ENCODE results near the gene ZDHHC14.
"Not testable (repeated sequence)": the region's sequence is repeated elsewhere in the genome, so short reads cannot be mapped to it uniquely, and the experiment has no call there.

ZDHHC14 gene

DNA sequence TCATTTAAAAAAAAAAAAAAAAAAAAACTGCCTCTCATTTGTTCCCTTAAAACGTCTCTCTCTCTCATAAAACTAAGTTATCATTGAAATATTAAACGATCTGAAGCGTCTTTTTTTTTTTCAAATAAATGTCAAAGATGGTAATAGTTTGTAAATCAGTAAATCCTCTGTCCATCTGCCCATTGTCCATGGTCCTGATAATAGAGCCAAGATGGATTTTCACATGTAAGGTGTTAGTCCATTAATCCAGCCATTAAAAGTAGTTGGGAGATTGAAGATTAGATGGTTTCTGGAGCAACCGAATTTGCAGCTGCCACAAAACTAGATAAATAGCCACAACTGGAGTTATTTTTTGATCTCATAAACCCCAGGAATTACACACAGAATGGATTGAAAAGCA, 296.2 kb downstream of the ZDHHC14 start:
- DNase-seq: no peak

DNA sequence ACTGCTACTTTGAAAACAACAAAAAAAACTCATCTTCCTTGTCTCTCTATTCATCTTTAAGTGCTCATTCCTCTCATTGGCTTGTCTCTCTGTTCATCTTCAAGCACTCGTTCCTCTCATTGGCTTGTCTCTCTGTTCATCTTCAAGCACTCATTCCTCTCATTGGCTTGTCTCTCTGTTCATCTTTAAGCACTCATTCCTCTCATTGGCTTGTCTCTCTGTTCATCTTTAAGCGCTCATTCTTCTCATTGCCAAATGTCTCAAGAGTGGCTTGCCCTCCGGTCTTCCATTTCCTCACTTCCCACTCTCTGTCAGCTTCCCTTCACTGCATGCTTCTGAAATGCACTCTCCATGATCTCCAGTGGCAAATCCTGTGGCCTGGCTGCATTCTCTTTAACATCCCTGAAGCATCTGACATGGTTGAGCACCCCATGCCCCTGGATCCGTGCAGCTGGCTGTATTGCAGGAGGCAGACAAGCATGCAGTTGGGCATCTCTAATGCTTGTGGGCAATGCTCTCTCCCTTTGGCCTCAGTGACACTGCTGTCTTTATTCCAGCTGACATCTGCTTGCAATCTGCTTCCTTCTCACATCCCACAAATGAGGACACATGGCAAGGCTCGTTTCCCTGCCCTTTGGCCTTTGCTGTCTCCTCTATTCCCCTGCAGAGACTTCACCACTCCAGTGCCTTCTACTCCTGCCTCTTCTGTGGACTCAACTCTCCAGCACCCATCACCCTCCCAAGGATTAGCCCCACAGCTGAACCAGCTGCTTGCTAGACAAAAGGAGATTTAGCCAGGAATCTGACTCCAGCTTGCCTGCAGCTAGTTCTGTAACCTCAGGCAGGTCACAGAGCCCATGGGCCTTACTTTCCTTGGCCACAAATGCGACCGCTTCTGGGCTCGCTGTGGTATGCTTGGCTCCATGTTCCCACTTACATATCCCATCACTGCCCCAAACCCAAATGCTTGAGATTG, 298.9 kb downstream of the ZDHHC14 start:
- peak in 1 of 2 experiments; percentile 66 for DNase-seq

DNA sequence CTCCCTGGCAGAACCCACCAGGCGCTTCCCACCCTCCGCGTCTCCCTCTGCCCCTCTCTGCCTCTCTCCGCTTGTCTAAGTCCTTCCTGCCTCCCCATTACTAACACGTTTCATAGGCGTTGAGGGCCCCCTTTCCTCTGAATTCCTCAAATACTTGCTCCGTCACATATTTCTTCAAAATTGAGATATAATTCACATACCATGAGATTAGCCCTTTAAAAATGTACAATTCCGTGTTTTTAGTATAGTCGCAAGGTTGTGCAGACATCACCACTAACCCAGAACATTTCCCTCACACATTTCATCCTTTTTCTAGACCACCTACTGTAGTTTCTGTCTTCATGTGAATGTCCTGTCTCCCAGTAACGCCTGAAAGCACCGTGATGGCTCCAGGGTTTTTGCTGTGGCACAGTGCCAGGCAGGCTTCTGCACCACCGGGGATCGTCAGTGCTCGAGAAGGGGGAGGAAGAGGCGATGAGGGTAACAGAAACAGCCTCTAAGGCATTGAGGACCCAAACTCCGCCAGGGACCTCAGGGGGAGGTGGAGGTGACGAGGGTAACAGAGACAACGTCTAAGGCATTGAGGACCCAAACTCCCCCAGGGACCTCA, 300.2 kb downstream of the ZDHHC14 start:
- no peak for DNase-seq

DNA sequence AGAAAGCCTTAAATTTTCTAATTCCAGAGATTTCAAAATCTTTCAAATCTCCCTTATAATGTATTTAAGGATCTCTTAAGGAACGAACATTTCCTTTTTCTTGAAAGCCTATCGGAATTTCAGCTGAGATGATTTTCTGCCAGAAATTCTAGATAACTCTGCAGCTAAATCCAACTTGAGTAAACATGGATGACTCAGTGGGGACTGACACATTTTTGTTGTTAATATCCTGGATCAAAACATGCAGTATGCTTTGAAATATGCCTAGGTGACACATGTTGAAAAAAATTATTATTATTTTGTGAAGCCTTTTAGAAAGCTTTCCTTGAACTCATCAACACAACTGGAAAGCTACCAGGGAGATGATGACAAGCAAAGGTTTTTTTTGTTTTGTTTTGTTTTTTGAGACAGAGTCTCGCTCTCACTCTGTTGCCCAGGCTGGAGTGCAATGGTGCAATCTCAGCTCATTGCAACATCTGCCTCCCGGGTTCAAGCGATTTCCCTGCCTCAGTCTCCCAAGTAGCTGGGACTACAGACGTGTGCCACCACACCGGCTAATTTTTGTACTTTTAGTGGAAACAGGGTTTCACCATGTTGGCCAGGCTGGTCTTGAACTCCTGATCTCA, 302.0 kb downstream of the ZDHHC14 start:
- DNase-seq: no peak

- peak in 1 of 2 experiments; percentile 43 for DNase-seq
Observed at GRCh38 chr6:157683707-157684106, 302.7 kb downstream of the ZDHHC14 start.

DNA sequence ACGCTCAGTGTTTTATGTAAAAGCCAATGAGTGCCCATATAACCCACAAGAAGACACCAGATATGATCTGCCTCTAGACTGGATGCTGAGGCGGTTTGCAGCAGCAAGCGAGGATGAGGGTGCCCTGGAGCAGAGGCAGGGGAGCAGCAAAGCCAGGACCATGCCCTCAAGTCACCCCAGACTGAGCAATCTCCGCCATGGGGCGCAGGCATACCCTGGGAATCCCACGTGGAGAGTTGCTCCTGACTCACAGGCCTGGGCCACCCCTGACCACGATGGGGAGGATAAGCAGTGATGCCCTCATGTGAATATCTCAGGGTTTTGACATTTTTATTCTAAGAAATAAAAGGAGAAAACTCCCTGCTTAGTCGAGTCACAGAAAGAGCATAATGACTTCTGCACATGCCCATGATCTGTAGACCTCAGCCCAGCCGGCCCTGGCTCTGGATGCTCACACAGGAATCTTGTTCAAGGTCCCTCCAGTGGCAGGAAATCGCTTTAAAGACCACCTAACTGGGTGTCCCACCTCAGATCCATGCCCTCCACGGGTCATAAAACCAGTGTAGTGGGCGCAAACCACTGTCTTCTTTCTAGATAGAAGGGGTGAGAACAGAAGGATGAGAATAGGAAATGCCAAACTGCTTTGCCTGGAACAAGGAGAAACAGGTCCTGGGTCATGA, 303.8 kb downstream of the ZDHHC14 start:
- DNase-seq: no peak

- DNase-seq: peak; percentile 50 to 90
Observed at GRCh38 chr6:157685596-157686280, 304.7 kb downstream of the ZDHHC14 start.

DNA sequence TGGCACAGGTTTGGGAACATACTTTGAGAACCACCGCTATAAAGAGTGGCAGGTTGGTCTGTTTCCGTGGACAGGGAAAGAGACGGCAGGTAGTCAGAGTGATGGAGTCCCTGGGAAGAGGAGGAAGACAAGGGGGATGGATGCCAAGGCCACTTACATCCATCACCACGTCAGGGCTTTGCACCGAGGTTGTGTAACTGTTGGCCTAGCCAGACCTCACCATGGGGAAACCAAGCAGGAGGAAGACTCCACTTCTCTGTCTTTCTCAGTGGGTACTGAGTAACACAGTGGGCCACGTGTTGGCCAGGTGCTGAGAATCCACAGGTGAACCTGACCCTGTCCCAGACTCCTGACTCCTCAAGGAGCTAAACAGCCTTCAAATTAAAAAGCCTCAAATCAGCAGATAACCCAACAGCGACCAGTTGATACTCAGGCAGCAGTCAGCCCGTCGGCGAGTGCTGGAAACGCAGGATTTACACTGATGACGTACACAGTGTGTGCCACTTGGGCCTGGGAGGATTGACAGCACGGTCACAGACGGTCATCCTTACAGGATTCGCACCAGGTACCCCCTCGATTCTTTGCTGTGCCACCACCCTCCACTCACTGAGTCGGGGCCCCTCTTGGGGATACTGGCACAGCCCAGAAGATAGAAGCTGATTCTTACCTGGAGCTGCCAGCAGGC, 307.4 kb downstream of the ZDHHC14 start:
- no peak for DNase-seq

- DNase-seq: peak; percentile 25 to 65
Observed at GRCh38 chr6:157688960-157689599, 308.1 kb downstream of the ZDHHC14 start.

GRCh38 chr6:157689875-157690274, 308.9 kb downstream of the ZDHHC14 start:
- no peak for DNase-seq

- peak; percentile 37 to 79 for DNase-seq
Observed at GRCh38 chr6:157690441-157691210, 309.6 kb downstream of the ZDHHC14 start.

GRCh38 chr6:157691621-157692020, 310.6 kb downstream of the ZDHHC14 start:
- not testable (repeated sequence) for DNase-seq

DNA sequence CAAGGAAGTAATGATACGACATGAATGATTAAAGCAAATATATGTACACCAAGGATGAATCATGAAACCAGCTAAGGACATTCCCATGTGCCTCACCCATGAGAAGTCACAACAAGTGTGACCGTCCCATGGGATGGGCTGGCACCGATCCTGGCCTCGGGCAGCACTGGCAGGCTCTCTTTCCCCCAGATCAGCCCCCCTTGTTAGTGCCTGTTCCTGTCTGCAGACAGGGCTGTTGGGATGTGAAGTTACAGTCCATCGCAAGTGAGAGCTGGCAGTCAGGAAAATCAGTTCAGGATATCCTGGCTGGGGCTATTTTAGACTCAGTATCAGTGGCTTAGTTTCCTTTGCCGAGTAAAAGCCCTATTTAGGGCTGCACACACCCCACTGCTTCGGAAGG, 312.9 kb downstream of the ZDHHC14 start:
- no peak for DNase-seq

DNA sequence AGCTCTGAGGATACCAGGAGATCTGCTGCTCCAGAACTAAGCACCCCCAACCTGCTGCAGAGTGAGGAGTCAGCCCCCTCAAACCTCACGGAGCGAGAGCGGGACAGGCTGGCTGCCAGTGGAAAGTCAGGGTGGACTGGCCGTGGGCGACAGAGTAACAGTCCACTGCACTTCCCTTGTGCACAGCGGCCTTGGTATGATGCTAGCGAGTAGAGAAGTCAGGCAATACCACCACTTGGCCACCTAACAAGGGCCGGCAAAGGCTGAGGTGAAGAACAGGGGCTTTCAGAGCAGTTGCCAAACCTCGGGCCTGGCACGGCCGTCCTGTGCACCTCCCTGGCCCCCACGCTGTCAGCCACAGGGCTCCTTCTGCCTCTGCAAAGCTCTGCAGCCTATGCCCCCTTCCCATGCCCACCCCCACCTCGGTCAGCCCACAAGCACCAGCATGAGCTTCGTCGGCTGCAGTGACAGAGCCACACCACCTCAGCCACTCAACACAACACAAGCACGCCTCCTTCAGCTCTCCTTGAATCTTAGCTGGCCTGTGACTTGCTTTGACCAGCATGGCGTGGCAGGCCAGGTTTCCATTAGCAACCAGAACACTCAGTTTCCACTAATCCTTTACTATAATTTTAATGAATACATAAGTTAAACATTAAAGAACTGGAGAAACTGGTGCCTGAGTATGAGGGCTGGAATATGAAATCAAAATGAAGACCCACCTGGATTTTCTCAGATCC, 314.5 kb downstream of the ZDHHC14 start:
- DNase-seq: no peak

DNA sequence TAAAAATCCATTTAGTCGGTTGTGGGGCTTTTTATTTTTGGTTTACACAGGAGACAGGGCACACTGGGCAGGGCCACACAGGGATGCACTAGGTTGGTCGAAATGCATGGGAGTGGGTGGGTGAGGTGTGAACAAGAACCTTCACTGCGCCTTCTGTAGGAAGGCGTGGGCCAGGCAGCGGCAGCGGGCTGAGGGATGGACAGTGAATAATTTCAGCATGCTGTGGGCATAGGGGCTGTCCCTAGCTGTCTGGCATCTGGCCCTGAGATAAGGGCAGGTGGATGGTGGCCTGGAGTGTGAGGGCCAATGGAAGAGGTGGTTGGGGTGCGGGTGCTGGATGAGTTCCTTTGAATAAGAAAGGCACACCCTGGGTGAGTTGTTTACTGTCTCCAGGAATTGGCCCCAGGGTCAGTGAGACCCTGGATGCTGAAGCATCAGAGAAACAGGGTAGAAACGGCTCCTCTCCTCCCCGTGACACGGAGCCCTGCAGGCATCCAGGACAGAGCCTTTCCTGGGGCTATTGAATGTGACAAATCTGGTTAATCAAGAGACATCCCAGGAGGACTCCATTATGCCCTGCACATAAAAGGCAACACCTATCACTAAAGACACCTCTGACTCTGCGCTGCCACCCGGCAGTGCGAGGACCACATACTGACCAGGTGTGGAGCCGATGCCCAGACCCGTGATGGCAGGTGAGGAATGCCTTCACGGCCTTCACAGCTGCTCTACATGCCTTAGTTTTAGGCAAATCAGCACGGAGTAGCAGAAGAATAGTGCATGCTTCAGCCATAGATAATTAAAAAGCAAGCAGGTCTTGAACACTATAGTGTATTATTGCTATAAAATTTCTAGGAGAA, 319.0 kb downstream of the ZDHHC14 start:
- DNase-seq: no peak

- not testable (repeated sequence) for DNase-seq
Observed at GRCh38 chr6:157706351-157706750, 325.4 kb downstream of the ZDHHC14 start.

DNA sequence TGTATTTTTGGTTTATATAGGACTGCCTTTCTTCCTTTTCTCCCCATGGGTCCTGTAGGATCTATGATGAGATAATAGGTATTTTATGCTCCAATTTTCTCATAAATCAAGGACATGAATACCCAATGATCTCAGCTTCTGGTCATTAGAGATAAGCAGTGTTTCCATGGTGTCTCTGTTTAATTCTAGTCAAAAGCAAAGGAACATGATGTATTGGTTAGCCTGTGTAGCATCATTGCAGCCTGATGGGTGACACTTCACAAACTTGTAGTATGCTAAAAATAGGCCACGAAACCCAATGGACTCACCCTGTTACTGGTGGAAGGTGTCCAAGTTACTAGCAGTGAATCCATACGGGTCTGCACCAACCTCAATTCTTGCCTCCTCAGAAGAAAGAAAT, 325.9 kb downstream of the ZDHHC14 start:
- no peak for DNase-seq

DNA sequence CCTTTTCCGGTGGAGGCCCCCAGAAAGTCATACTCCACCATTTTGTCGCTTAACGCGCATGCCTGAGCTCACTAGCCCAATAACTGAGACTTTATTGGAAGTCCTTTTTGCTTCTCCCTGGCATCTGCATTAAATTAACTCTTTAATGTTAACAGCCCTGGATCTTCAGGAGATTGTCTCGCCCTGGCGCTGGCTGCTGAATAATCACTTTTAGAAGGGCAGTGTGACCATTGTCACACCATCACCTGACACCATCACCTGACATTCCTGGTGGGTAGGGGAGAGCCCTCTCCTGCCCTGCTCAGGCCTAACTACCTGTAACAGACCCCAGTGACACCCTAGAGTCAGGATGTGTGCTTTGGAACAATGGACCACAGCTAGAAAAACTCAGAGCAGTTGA, 326.6 kb downstream of the ZDHHC14 start:
- DNase-seq: no peak

- DNase-seq: no peak
Observed at GRCh38 chr6:157708239-157708638, 327.2 kb downstream of the ZDHHC14 start.
